ENCODE measurements around the gene RPAP2.

DNA sequence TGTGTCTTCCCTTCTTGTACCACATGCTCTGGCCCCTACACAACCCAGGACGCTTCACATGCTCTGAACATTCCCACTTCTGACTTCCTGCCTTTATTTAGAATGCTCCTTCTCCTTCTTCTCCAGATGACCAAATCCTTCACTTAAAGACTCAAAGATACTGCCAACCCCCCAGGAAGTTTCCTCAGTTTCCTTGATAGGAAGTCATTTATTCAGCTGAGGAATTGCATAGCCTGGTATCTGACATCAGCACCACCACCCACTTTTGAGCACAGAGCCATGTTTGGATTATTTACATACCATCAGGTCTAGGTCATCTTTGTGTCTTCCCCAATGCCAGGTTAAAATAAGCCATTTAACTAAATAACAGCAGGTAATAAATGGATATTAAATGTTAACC, 145.5 kb downstream of the RPAP2 start:
- TF ChIP-seq EHMT2 (IDR thresholded peaks at IDR 0.05; ENCODE audit: low read depth): no peak
- TF ChIP-seq, protein P1, sequence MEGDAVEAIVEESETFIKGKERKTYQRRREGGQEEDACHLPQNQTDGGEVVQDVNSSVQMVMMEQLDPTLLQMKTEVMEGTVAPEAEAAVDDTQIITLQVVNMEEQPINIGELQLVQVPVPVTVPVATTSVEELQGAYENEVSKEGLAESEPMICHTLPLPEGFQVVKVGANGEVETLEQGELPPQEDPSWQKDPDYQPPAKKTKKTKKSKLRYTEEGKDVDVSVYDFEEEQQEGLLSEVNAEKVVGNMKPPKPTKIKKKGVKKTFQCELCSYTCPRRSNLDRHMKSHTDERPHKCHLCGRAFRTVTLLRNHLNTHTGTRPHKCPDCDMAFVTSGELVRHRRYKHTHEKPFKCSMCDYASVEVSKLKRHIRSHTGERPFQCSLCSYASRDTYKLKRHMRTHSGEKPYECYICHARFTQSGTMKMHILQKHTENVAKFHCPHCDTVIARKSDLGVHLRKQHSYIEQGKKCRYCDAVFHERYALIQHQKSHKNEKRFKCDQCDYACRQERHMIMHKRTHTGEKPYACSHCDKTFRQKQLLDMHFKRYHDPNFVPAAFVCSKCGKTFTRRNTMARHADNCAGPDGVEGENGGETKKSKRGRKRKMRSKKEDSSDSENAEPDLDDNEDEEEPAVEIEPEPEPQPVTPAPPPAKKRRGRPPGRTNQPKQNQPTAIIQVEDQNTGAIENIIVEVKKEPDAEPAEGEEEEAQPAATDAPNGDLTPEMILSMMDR (IDR thresholded peaks at IDR 0.05): no peak
- TF ChIP-seq SMC3 (IDR thresholded peaks at IDR 0.05): no peak
- TF ChIP-seq ZNF302 (CRISPR knock-in tag; IDR thresholded peaks at IDR 0.05): no peak
- no peak for TF ChIP-seq EP300 (IDR thresholded peaks at IDR 0.05)
- TF ChIP-seq, protein P2, sequence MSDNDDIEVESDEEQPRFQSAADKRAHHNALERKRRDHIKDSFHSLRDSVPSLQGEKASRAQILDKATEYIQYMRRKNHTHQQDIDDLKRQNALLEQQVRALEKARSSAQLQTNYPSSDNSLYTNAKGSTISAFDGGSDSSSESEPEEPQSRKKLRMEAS (IDR thresholded peaks at IDR 0.05): no peak
- no peak for TF ChIP-seq CEBPB (IDR thresholded peaks at IDR 0.05)
- TF ChIP-seq HDAC2 (IDR thresholded peaks at IDR 0.05): no peak
- no peak for TF ChIP-seq POLR2A (IDR thresholded peaks at IDR 0.05; ENCODE audit: low read length)
- TF ChIP-seq TP53 (CRISPR knock-in tag; IDR thresholded peaks at IDR 0.05): no peak
- TF ChIP-seq CHD2 (IDR thresholded peaks at IDR 0.05; ENCODE audit: low read length, partially characterized antibody): no peak
- TF ChIP-seq, protein P3, sequence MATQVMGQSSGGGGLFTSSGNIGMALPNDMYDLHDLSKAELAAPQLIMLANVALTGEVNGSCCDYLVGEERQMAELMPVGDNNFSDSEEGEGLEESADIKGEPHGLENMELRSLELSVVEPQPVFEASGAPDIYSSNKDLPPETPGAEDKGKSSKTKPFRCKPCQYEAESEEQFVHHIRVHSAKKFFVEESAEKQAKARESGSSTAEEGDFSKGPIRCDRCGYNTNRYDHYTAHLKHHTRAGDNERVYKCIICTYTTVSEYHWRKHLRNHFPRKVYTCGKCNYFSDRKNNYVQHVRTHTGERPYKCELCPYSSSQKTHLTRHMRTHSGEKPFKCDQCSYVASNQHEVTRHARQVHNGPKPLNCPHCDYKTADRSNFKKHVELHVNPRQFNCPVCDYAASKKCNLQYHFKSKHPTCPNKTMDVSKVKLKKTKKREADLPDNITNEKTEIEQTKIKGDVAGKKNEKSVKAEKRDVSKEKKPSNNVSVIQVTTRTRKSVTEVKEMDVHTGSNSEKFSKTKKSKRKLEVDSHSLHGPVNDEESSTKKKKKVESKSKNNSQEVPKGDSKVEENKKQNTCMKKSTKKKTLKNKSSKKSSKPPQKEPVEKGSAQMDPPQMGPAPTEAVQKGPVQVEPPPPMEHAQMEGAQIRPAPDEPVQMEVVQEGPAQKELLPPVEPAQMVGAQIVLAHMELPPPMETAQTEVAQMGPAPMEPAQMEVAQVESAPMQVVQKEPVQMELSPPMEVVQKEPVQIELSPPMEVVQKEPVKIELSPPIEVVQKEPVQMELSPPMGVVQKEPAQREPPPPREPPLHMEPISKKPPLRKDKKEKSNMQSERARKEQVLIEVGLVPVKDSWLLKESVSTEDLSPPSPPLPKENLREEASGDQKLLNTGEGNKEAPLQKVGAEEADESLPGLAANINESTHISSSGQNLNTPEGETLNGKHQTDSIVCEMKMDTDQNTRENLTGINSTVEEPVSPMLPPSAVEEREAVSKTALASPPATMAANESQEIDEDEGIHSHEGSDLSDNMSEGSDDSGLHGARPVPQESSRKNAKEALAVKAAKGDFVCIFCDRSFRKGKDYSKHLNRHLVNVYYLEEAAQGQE (IDR thresholded peaks at IDR 0.05): no peak
